K562 (cell line): ENCODE data around the gene BTN3A1. TPM values are rescaled to one million over a fixed set of nuclear protein-coding genes. Genes with fewer than 3 reads are reported as not detected.

ENCODE experiments used
- ATAC-seq: fragments of 200-7000 bp; cut with Tn5 transposase; 3 replicates; pipeline ENCODE4 v1.9.1; 2020; ENCODE audit warnings: moderate library complexity
- BruUV-seq: library from RNA; stranded (reverse); fragments of 400-500 nt; replicated peaks from 2 replicates; lab custom pipeline; 2021; lab: Mats Ljungman, UMichigan
- CTCF ChIA-PET: fragments of 300-600 bp; formaldehyde crosslinking; extraction: SDS; loops from one replicate; lab custom pipeline; 2021; ENCODE audit warnings: low intra/inter-chr PET ratio; lab: Yijun Ruan, JAX
- POLR2A ChIA-PET: fragments of 300-600, 350-650 bp; sonication (Branson Sonifier 250); formaldehyde crosslinking; extraction: SDS; loops from one replicate; lab custom pipeline; 2021; ENCODE audit warnings: antibody characterized with exemption, inconsistent platforms; lab: Yijun Ruan, JAX
- DNase-seq, 4 experiments: peaks; one replicate each; pipeline versions ENCODE4 v3.0.0 to v3.0.0-alpha.2; 2011 to 2018; ENCODE audit warnings: low spot score in 3 of 4, mixed read lengths in 3 of 4; ENCODE audit errors: extremely low read depth in 1 of 4
- FAIRE-seq: peaks from 2 replicates; lab custom pipeline; 2011; peaks lifted over from hg19 to GRCh38; lab: Jason Lieb, UNC
- H2AFZ ChIP-seq: 2 replicates; pipeline ENCODE4 v1.6.0; 2011; ENCODE audit warnings: low read depth, low read length, control low read depth, inconsistent platforms
- H3K27ac ChIP-seq: fragments of 200-600 bp; 3 replicates; pipeline ENCODE4 v1.8.0; 2011; ENCODE audit warnings: low read depth, mild to moderate bottlenecking, control low read depth, inconsistent platforms, low read length, moderate library complexity, mixed read lengths; ENCODE audit errors: extremely low read depth
- H3K27me3 ChIP-seq, 2 experiments: fragments of 300-600 bp in 1 of 2; 2 replicates in 1 of 2; 3 replicates in 1 of 2; pipeline versions ENCODE4 v1.6.0 to v1.8.0; 2011; ENCODE audit warnings: inconsistent platforms in 2 of 2, low read length in 2 of 2, mild to moderate bottlenecking in 1 of 2, mixed read lengths in 1 of 2, moderate library complexity in 1 of 2; ENCODE audit not compliant: control insufficient read depth in 2 of 2, insufficient read depth in 2 of 2
- H3K36me3 ChIP-seq: fragments of 300-600 bp; 3 replicates; pipeline ENCODE4 v1.8.0; 2011; ENCODE audit warnings: mild to moderate bottlenecking, low read length, inconsistent platforms; ENCODE audit not compliant: control insufficient read depth, insufficient read depth
- H3K4me1 ChIP-seq, 2 experiments: fragments of 200-600 bp in 1 of 2; replicated peaks in 1 of 2; 2 replicates in 1 of 2; 3 replicates in 1 of 2; pipeline versions ENCODE4 v1.5.1 to v1.8.0; 2011; ENCODE audit warnings: inconsistent platforms in 2 of 2, low read length in 2 of 2, mild to moderate bottlenecking in 1 of 2, mixed read lengths in 1 of 2, moderate library complexity in 1 of 2; ENCODE audit not compliant: control insufficient read depth in 2 of 2, insufficient read depth in 2 of 2
- H3K4me2 ChIP-seq: 2 replicates; pipeline ENCODE4 v1.6.1; 2011; ENCODE audit warnings: low read length, control low read depth, inconsistent platforms, mixed read lengths; ENCODE audit not compliant: insufficient read depth
- H3K4me3 ChIP-seq: fragments of 200-600 bp; sonication (generic), shearing (Covaris generic); 2 replicates; pipeline ENCODE4 v1.5.1; 2016; ENCODE audit warnings: control low read depth, inconsistent platforms
- H3K79me2 ChIP-seq: fragments of 200-600 bp; 3 replicates; pipeline ENCODE4 v1.8.0; 2011; ENCODE audit warnings: low read length, inconsistent platforms; ENCODE audit not compliant: control insufficient read depth, insufficient read depth
- H3K9ac ChIP-seq, 2 experiments: 2 replicates each; pipeline versions ENCODE4 v1.6.0 to v1.6.1; 2011; ENCODE audit warnings: low read depth in 2 of 2, low read length in 2 of 2, control low read depth in 1 of 2, inconsistent platforms in 1 of 2, mild to moderate bottlenecking in 1 of 2, mixed read lengths in 1 of 2; ENCODE audit not compliant: insufficient read depth in 1 of 2
- H3K9me1 ChIP-seq: one replicate; pipeline ENCODE4 v1.6.0; 2011; ENCODE audit warnings: inconsistent platforms, mild to moderate bottlenecking, low read length, moderate library complexity; ENCODE audit not compliant: control insufficient read depth, insufficient read depth
- H3K9me3 ChIP-seq: replicated peaks from 2 replicates; pipeline ENCODE4 v1.5.1; 2011; ENCODE audit warnings: low read depth, low read length, inconsistent platforms; ENCODE audit not compliant: control insufficient read depth, insufficient read depth
- H4K20me1 ChIP-seq: replicated peaks from 2 replicates; pipeline ENCODE4 v1.6.1; 2011; ENCODE audit warnings: low read length, inconsistent platforms, mixed read lengths; ENCODE audit not compliant: control insufficient read depth, insufficient read depth
- FOXP1 ChIP-seq: sonication (generic); formaldehyde crosslinking; IDR thresholded peaks from 2 replicates; pipeline ENCODE4 v1.8.0; 2022; ENCODE audit warnings: mild to moderate bottlenecking, missing genetic modification reagents
- HNRNPLL ChIP-seq: fragments of 200-400 bp; formaldehyde crosslinking; IDR thresholded peaks from 2 replicates; pipeline ENCODE4 v1.6.1; 2017; ENCODE audit warnings: low read length, low read depth, mild to moderate bottlenecking; ENCODE audit not compliant: poor library complexity, severe bottlenecking
- POLR2A ChIP-seq: fragments of 450-650 bp; conservative IDR thresholded peaks from 2 replicates; pipeline ENCODE4 v1.6.1; 2016
- XRCC5 ChIP-seq: fragments of 200-400 bp; formaldehyde crosslinking; IDR thresholded peaks from 2 replicates; pipeline ENCODE4 v1.6.1; 2017; ENCODE audit warnings: low read depth, mild to moderate bottlenecking, low read length
- ZBTB1 ChIP-seq: sonication (generic); formaldehyde crosslinking; IDR thresholded peaks from 2 replicates; pipeline ENCODE4 v1.8.1; 2023; ENCODE audit warnings: missing genetic modification reagents, low read depth, mild to moderate bottlenecking, borderline replicate concordance
- ZNF174 ChIP-seq: fragments of 250-450 bp; sonication (Bioruptor Pico); IDR thresholded peaks from 2 replicates; pipeline ENCODE4 v1.4.0; 2020; ENCODE audit warnings: mild to moderate bottlenecking
- ZNF253 ChIP-seq: fragments of 250-450 bp; sonication (Bioruptor Pico); conservative IDR thresholded peaks from 2 replicates; pipeline ENCODE4 v1.6.1; 2021; ENCODE audit warnings: mild to moderate bottlenecking
- ZNF408 ChIP-seq: fragments of 250-450 bp; sonication (Bioruptor Pico); IDR thresholded peaks from 2 replicates; pipeline ENCODE4 v1.4.0; 2020; ENCODE audit warnings: low read depth, mild to moderate bottlenecking, moderate library complexity
- ZNF696 ChIP-seq: fragments of 250-450 bp; sonication (Bioruptor Pico); conservative IDR thresholded peaks from 2 replicates; pipeline ENCODE4 v1.4.0; 2020; ENCODE audit warnings: mild to moderate bottlenecking, moderate library complexity
- WGBS: fragments of 100-300 bp; shearing (Covaris generic); methylation state at CpG from one replicate; pipeline ENCODE4 v1.1.6; 2016; ENCODE audit warnings: low coverage, mixed read lengths; ENCODE audit not compliant: insufficient coverage; ENCODE audit errors: missing lambda C conversion rate; 5-methylcytosine and 5-hydroxymethylcytosine counted together
- in situ Hi-C: fragments of 300-500 bp; cut with MboI; formaldehyde crosslinking; loops from 4 replicates; pipeline ENCODE4 v1.15.0; 2018; ENCODE audit warnings: inconsistent platforms, mixed read lengths
- intact Hi-C: fragments of 100-400 bp; cut with micrococcal nuclease; formaldehyde crosslinking; loops from 2 replicates; pipeline ENCODE4 v1.14.2; 2022
- polyA plus RNA-seq, 8 experiments: library from polyadenylated mRNA; depleted of rRNA in 4 of 8; stranded (reverse) in 5 of 8; unstranded in 3 of 8; fragments of >200 nt; fragmentation: Nextera tagmentation in 2 of 8; fragmentation: Illumina TruSeq in 1 of 8; extraction: Ambion mirVana in 2 of 8; extraction: Trizol in 1 of 8; gene quantifications; 2 replicates each; pipeline versions ENCODE4 v1.2.1 to v1.2.3, GENCODE V29; 2011 to 2014; ENCODE audit warnings: inconsistent platforms in 1 of 8, missing spikeins in 1 of 8
- total RNA-seq, 7 experiments: library from RNA; depleted of rRNA in 6 of 7; stranded (reverse); fragments of >200 nt in 6 of 7; fragmentation: Illumina TruSeq in 2 of 7; extraction: Trizol in 2 of 7; gene quantifications; 2 replicates each; pipeline versions ENCODE4 v1.2.1 to v1.2.3, GENCODE V29; 2011 to 2021; ENCODE audit warnings: low replicate concordance in 1 of 7
- TF ChIP-seq, protein P1 (sequence below): sonication (generic); formaldehyde crosslinking; IDR thresholded peaks from 2 replicates; pipeline ENCODE4 v1.8.1; 2023; ENCODE audit warnings: missing genetic modification reagents, mild to moderate bottlenecking, borderline replicate concordance
- TF ChIP-seq, protein P2 (sequence below): fragments of 250-450 bp; sonication (Bioruptor Pico); IDR thresholded peaks from 2 replicates; pipeline ENCODE4 v1.4.0; 2020; ENCODE audit warnings: mild to moderate bottlenecking
- TF ChIP-seq, protein P3 (sequence below): fragments of 250-450 bp; sonication (Bioruptor Pico); IDR thresholded peaks from 2 replicates; pipeline ENCODE4 v1.5.1; 2021; ENCODE audit warnings: mild to moderate bottlenecking

The BTN3A1 gene
- total and polyA plus RNA-seq, 9 of the 15 experiments (the other 6 are each of a cell fraction or from before 2014, with no cell fraction given) = 0.84 to 8.5 (median 3.9) TPM

DNA sequence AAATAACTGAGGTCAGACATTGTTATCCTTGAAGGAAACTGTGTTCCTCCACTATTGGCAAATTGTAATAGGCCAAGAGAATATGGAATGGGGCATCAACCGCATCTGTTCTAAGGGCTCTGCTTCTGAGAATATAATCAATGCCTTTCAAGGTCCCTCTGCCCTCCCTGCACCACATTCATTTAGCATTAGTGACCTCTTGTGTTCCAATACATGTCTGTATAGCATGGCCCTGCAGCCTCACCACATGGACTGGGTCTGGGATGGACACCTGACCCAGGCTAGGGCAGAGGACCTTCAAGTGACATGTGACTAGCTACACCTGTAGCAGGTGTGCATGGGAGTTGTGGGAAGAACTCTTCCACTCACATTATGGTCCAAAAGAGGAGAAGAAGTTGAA is 14.2 kb downstream of the BTN3A1 start:
- Histone ChIP-seq H3K4me2 (no peak overlapping the region), H3K9ac (no peak overlapping the region), H3K27ac (no peak overlapping the region), H3K9me1 (no peaks in the 10 kb centered on the region), H3K36me3 (no peaks in the 10 kb centered on the region), H2AFZ (no peak overlapping the region), H3K9me3 (no peaks in the 10 kb centered on the region), H4K20me1 (no peaks in the 10 kb centered on the region), H3K79me2 (no peaks in the 10 kb centered on the region), H3K27me3 (no peaks in the 10 kb centered on the region), H3K4me3 (no peak overlapping the region), H3K4me1 (peaks cover 3 to 12% of the 10 kb centered on the region in 2 experiments; a peak in 3 of 5 replicates)
- TF ChIP-seq XRCC5 (no peak), ZNF408 (no peak), ZBTB1 (no peak), ZNF174 (CRISPR knock-in tag) (no peak), ZNF696 (CRISPR knock-in tag) (no peak), HNRNPLL (no peak), POLR2A (no peak), FOXP1 (no peak), ZNF253 (CRISPR knock-in tag) (no peak)
- TF ChIP-seq, protein P1, sequence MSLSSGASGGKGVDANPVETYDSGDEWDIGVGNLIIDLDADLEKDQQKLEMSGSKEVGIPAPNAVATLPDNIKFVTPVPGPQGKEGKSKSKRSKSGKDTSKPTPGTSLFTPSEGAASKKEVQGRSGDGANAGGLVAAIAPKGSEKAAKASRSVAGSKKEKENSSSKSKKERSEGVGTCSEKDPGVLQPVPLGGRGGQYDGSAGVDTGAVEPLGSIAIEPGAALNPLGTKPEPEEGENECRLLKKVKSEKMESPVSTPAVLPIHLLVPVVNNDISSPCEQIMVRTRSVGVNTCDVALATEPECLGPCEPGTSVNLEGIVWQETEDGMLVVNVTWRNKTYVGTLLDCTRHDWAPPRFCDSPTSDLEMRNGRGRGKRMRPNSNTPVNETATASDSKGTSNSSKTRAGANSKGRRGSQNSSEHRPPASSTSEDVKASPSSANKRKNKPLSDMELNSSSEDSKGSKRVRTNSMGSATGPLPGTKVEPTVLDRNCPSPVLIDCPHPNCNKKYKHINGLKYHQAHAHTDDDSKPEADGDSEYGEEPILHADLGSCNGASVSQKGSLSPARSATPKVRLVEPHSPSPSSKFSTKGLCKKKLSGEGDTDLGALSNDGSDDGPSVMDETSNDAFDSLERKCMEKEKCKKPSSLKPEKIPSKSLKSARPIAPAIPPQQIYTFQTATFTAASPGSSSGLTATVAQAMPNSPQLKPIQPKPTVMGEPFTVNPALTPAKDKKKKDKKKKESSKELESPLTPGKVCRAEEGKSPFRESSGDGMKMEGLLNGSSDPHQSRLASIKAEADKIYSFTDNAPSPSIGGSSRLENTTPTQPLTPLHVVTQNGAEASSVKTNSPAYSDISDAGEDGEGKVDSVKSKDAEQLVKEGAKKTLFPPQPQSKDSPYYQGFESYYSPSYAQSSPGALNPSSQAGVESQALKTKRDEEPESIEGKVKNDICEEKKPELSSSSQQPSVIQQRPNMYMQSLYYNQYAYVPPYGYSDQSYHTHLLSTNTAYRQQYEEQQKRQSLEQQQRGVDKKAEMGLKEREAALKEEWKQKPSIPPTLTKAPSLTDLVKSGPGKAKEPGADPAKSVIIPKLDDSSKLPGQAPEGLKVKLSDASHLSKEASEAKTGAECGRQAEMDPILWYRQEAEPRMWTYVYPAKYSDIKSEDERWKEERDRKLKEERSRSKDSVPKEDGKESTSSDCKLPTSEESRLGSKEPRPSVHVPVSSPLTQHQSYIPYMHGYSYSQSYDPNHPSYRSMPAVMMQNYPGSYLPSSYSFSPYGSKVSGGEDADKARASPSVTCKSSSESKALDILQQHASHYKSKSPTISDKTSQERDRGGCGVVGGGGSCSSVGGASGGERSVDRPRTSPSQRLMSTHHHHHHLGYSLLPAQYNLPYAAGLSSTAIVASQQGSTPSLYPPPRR (CRISPR knock-in tag) = no peak
- TF ChIP-seq, protein P2, sequence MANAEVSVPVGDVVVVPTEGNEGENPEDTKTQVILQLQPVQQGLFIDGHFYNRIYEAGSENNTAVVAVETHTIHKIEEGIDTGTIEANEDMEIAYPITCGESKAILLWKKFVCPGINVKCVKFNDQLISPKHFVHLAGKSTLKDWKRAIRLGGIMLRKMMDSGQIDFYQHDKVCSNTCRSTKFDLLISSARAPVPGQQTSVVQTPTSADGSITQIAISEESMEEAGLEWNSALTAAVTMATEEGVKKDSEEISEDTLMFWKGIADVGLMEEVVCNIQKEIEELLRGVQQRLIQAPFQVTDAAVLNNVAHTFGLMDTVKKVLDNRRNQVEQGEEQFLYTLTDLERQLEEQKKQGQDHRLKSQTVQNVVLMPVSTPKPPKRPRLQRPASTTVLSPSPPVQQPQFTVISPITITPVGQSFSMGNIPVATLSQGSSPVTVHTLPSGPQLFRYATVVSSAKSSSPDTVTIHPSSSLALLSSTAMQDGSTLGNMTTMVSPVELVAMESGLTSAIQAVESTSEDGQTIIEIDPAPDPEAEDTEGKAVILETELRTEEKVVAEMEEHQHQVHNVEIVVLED (CRISPR knock-in tag) = no peak
- TF ChIP-seq, protein P3, sequence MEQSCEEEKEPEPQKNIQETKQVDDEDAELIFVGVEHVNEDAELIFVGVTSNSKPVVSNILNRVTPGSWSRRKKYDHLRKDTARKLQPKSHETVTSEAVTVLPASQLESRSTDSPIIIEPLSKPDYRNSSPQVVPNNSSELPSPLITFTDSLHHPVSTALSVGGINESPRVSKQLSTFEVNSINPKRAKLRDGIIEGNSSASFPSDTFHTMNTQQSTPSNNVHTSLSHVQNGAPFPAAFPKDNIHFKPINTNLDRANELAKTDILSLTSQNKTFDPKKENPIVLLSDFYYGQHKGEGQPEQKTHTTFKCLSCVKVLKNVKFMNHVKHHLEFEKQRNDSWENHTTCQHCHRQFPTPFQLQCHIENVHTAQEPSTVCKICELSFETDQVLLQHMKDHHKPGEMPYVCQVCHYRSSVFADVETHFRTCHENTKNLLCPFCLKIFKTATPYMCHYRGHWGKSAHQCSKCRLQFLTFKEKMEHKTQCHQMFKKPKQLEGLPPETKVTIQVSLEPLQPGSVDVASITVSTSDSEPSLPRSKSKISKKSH (CRISPR knock-in tag) = no peak
- intact Hi-C loops (no loop called here), in situ Hi-C loops (no loop called here)
- DNase-seq (no peak), FAIRE-seq (no peak), ATAC-seq (no peak)
- CTCF ChIA-PET = no interaction called here
- POLR2A ChIA-PET = no interaction called here
- 10% methylated on average over 1 of the region's 1 CpG for WGBS
- BruUV-seq = no TSS peak
